Globus pallidus (tissue), 1 donor: ENCODE measurements around the gene RASA4B.
A peak's percentile ranks its signal among the peaks of the same experiment; 100 is the strongest.
"Not testable (repeated sequence)": the region's sequence is repeated elsewhere in the genome, so short reads cannot be mapped to it uniquely, and the experiment has no call there.

Experiments used
- DNase-seq: peaks from one replicate; pipeline ENCODE4 v3.0.0-alpha.2; 2015; ENCODE audit warnings: low spot score

The RASA4B gene

DNA sequence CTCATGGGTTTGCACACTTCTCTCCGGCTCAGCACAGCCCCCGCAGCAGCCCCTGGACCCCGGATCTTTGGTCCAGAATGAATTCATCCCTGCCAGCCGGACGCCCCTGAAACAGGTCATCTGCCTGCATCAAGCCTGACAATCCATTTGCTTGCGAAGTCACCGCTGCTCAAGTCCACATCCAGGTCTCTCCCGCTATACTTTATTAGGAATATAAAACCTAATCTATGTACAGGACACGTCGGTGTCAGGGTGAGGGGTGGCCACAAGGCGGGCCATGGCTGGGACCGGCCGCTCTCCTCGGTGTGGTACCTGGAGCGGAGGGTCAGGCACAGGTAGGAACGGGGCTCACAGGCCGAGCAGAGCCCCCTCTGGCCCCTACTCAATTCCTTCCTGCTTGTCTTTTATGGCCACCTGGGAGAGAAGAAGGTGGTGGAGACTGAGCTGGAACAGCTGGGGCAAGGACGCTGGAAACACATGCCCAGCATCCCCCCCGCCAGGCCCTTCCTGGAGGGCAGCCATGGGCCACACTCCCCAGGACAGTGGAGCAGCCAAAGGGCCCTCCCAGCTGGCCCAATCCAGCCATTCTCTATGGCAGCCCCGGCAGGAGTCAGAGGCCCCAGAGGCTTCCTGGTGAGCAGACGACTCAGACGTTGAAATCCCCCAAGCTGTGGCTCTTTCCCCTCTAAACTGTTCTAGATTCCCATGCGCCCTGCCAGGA, 44.1 kb downstream of the RASA4B start:
- DNase-seq = no peak

DNA sequence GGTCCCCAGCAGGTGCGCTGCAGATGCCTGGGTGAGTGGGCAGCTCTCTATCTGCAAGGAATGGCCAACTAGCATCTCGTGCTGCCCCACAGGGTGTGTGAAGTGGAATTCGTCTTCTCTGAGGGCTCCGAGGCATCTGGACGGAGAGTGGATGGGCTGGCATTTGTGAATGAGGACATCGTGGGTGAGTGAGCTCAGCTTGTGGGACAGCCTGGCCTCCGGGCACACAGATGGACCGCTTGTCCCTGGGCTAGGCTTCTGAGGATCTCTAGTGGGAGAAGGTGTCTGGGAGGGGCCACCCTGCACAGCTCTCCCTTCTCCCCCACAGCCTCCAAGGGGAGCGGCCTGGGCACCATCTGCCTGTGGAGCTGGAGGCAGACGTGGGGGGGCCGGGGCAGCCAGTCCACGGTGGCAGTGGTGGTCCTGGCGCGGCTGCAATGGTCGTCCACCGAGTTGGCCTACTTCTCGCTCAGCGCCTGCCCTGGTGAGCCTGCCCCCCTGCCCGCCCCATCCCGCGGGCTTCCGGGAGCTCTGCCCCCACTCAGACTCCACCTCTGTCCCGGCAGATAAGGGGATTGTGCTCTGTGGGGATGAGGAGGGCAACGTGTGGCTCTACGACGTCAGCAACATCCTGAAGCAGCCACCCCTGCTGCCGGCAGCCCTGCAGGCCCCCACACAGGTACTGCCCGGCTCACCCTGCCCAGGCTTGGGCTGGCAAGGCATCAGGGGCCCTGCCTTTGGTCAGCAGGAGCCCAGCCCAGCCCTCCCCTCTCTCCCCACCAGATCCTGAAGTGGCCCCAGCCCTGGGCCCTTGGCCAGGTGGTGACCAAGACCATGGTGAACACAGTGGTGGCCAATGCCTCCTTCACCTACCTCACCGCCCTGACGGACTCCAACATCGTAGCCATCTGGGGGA, 45.2 kb downstream of the RASA4B start:
- DNase-seq = no peak

DNA sequence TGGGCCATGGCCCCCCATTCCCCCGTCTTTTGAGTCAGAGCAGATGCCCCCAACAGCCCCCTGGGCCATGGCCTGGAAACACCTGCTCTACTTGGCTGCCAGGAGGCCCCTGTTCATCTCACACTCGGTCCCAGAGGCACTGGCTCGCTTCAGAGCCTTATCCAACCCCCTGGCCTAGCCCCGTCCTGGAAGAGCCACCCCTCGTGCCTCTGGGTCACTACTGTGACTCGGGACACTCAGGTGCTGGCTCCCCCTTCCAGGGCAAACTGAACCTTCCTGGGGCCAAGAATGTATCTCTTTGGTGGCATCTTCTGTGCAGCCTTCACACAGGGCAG, 45.8 kb downstream of the RASA4B start:
- no peak for DNase-seq

DNA sequence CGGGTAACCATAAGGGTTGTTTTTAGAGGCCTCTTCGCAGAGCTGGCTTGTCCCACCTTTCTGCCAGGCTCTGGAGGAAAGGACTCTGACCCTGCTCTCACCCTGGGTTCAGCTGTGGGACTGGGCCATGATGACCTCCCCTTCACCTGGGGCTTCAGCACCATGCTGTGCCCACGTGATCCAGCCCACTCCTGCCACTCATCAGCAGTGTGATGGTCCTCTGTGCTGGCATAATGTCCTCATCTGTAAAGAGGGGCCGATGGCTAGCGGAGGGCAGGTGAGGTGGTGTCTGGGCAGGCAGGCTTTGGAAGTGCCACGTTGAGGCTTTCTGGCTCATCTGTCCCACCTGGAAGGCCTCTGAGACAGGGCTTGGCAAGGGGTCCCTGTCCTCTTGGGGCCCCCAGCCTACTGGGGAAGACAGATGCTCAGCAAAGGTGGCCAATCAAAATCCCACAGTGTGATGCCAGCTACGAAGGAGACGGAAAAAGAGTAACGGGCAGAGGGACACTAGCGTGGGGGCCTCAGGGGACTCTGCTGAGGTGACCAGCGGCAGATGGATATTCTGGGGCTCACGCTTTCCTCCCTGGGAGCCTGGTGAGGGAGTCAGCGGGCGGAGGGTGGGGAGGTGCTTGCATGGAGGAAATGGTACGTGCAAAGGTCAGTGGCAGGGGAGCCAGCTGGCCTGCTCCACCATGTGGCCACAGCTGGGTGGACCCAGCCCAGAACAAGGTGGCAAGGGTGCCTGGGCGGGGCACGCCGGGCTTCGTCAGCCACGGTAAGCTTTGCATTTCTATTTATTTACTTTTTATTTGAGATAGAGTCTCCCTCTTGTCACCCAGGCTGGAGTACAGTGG, 47.4 kb downstream of the RASA4B start:
- no peak for DNase-seq

DNA sequence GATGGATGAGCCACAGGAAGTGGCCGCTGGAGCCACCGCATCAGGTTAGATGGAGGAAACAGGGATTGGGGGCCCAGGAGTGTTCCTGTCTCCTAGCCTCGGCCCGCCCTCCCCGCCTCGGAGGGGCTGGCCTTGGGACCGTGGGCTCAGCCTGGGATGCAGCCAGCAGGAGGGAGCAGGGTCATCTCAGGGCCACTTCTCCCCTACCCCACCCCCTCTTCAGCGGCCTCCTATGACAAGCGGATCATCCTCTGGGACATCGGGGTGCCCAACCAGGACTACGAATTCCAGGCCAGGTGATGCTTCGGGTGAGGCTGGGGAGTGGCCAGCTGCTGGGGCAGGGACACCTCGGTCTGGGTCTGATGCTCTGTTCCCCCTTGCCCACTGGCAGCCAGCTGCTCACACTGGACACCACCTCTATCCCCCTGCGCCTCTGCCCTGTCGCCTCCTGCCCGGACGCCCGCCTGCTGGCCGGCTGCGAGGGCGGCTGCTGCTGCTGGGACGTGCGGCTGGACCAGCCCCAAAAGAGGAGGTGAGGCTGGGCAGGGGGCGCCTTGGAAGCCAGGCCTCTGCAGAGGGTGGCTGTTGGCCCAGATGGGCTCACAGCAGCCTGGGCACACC, 48.1 kb downstream of the RASA4B start:
- DNase-seq = no peak

DNA sequence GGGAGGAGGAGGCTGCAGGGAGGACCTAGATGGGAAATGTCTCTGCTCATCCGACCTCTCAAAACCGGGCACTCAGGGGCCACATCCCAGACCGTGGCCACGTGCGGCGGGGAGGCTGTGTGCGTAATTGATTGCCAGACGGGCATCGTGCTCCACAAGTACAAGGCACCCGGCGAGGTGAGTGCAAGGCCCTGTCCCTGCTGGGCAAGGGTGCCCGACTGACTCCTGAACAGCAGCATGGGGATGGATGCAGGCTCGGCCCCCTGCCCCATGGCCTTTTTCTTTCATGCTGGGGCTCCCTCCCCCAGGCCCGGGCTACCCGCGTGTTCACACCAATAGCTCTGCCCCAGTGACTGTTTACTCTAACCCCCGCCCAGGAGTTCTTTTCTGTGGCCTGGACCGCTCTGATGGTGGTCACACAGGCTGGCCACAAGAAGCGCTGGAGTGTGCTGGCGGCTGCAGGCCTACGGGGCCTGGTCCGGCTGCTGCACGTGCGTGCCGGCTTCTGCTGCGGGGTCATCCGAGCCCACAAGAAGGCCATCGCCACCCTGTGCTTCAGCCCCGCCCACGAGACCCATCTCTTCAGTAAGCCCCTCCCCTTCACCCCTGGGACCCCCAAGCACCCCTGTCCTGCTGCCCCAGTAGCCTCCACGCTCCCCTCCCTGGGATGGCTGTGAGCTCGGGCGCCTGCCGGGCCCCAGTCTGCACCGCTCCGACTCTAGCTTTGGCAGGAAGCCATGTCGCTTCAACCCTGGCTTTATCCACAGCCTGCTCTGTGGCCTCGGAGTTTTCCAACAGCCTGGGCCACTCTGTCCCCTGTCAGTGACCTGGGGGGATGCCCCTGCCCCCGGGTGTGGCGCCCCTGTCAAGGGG, 48.9 kb downstream of the RASA4B start:
- DNase-seq = no peak

DNA sequence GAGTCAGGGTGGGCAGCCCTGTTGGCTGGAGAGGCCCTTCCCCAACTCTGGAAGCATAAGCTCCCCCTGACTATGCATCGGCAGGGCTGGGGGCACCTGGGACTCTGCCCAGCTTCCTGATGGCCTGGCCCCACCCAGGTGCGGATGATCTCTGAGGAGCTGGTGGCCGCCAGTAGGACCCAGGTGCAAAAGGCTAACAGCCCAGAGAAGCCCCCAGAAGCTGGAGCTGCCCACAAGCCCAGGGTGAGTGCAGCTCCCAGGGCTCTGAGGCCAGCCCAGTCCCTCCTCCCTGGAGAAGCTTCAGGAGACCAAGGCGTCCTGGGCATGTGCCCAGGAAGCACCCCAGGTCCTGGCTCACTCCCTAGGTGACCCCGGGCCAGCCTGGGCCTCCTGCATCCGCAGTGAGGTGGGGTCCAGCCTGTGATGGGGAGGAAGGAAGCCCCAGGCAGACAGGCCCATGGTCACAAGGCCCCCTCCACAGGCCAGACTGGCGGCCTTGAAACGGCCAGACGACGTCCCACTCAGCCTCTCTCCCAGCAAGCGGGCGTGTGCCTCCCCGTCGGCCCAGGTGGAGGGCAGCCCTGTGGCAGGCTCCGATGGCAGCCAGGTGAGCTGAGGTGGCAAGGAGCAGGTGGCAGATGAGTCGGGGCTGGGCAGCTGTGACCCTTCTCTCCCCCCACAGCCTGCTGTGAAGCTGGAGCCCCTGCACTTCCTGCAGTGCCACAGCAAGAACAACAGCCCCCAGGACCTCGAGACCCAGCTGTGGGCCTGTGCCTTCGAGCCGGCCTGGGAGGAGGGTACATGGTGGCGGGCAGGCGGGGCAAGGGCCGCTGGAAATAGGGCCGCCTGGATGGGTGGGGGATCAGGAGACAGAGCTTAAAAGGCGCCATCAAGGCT, 49.7 kb downstream of the RASA4B start:
- no peak for DNase-seq

DNA sequence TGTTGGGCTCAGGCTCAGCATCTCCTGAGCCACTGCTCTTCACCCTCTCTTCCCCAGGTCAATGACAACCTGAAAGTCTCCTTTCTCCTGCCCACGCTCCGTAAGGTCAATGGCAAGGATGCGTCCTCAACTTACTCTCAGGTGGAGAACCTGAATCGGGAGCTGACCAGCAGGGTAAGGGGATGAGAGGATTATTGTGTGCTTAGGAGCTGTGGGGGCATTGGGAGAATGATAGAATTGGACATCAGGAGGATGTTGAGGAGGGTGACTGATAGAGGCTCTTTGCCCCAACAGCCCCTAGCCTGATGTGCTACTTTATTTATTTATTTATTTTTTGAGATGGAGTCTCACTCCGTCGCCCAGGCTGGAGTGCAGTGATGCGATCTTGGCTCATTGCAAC, 51.5 kb downstream of the RASA4B start:
- no peak for DNase-seq

DNA sequence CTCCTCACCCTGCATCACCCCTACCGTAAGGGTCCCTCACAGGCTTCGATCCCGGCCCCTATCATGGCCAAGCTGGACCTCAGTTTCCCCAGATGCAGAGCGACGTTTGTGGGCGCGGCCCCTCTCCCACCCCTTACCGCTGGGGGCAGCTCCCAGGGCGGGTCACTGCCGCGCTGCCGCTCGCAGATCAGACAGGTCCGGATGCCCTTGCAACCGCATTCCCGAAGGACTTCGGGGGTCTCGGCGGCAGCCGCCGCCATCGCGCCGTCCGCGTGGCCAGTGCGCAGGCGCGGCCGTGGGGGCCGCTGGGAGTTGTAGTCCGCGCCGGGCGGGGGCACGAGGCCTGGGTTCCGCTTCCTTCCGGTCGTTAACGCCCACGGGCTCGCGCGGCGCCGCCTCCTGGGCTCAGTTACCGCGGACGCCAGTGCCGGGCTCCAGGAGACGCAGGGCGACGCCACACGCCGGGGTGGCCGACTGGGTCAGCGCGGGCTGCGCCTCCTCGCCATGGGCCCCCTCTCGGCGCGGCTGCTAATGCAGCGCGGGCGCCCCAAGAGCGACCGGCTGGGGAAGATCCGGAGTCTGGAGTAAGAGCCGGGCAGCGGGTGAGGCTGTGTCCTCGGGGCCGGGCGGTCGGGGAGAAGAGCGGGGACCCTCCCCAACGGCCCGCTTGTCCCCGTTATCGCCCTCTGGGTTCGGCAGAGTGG, 52.8 kb downstream of the RASA4B start, which contains the start of the genes ALKBH4 and LRWD1:
ALKBH4 (minus strand) TSS at position 287 of the 704 bp plus-strand sequence; CDS start at position 260, 27 bp downstream.
LRWD1 (plus strand) TSS at position 408 of the 704 bp plus-strand sequence; CDS start at position 505, 97 bp downstream.
- DNase-seq = peak; percentile 87

DNA sequence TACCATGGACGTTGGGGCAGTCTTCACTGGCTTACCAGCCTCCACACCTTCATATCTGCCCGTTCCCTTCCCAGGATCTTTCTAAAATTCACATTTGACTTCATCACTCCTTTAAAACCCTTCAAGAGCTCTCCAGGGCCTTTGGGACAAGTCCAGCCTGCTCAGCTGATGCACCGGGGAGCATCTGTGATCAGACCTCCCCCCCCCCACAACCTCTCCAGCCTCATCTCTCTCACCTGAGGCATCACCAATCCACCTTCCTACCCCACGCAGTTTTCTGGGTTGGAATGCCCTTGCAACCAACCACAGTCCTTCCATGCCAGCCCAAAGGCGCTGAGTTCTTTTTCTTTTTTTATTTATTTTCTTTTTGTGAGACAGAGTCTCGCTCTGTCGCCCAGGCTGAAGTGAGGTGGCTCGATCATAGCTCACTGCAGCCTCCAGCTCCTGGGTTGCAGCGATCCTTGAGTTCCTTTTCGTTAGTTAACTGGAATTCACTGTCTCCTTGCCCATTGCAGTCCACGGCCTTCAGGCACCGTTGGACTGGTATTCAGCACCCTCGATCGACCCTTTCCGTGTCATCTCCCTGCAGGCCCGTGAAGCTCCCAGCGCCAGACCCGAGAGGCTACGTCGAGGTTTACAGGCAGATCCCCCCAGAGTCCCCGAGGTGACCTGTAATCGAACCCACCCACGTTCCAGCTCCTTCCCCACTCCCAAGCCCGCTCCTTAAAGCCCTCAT, 53.6 kb downstream of the RASA4B start:
- DNase-seq = no peak

DNA sequence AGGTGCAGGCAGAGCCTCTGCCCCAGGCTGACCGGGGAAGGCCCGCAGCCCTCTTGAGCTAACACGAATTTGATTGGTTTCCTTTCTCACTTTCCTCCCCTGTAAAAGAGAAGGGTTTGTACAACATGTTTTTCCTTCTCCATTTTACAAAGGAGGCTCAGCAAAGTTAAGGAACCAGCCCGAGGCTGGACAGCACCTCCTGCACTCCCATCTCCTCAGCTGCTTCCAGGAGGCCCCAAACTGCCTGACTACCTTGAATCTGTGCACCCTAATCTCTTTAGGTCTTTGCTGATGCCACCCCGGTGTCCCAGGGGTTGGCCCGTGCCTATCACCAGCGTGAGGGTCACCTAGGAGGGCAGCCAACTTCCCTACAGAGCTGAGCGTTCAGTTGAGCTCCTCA, 57.1 kb downstream of the RASA4B start:
- no peak for DNase-seq

DNA sequence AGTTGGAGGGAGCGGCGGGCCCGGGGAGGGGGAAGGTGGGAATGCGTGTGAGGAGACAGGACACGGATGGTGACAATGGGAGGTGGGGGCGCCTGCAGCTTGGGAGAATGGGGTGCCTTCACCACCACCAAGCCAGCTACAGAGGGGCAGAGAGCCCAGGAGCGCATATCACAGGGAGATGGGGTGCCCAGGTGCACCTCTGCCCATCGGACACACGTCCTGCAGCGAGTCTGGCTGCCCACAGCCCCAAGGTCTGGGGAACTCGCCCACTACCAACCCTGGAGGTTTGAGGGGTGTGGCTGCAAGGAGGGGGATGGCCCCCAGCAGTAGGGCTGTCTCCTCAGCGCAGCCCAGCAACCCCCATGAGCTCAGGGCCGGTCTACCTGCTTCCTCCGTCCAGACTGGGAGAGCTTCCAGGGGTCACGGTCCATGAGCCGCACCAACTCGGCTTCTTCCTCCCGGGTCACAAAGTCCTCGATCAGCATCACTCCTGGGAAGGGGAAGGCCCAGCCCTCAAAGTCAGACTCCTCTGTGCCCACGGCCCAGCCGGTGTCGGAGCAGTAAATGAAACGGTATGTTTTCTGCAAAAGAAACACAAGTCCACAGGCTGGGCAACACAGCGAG, 58.2 kb downstream of the RASA4B start:
- DNase-seq = no peak

DNA sequence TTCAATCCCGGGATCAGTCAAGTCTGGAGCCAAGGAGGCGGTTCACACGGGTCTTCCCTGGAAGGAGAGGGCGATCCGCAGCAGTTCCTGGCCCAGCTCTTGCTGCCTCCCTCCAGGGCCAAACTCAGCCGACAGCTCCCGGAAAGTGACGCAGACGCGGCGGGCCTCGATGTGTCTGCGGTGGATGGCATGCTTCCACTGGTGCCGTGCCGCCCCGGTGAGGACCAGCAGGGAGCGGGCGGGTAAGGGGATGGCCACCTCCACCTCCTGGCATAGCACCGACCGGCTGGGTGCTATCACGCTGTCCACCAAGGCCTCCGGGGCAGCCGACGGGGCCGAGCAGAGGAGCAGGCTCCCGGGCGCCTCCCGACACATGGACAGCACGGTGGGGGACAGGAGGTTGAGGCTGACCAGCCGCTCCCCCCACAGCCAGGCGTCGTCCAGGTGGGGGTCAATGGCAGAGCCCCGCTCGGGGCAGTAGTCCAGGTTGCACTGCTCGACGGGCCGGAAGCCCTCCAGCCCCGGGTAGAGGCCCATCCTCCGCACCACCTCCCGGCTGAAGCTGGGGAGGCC, 60.1 kb downstream of the RASA4B start:
- no peak for DNase-seq

DNA sequence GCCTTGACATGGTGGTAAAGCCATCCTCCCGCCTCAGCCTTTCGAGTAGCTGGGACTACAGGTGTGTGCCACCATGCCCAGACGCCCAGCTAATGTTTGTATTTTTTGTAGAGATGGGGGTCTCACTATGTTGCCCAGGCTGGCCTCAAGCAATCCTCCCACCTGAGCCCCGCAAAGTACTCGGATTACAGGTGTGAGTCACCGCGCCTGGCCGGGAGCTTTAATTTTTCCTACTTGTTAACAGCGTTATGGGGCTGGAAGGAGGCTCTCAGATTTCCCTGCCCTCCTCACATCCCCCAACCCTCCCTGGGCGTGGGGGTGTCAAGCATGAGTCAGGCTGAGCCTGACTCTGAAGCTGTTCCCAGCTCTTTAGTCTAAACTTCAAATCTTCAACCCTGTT, 61.2 kb downstream of the RASA4B start:
- no peak for DNase-seq

DNA sequence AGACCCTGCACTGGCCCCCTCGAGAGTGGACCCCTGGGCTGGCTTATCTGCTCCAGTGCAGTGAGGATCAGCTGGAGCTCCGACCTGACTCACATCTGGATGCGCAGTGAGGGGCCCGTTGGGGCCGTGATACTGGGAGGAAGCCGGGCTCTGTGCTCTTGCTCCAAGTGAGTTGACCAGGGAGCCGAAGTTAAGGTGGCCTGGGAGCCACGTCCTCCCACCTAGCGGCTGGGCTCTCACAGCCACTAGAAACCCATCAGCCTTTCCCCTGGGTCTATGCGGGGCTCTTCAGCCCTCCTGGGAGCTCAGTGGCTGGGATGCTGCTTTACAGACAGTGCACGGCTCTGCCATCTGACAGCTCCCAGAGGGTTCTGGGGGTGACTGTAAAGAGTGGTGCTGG, 62.0 kb downstream of the RASA4B start:
- DNase-seq = no peak

DNA sequence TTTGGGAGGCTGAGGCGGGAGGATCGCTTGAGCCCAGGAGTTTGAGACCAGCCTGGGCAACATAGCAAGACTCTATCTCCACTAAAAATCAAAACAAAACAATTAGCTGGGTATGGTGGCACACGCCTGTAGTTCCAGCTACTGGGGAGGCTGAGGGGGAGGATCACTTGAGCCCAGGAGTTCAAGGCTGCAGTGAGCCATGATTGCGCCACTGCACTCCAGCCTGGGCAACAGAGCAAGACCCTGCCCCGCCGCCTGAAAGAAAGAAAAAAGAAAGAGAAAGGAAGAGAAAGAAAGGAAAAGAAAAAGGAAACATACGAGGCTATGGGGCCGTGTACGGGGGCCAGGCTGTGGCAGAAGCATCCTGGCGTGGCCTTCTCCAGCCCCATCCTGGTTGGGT, 62.6 kb downstream of the RASA4B start:
- not testable (repeated sequence) for DNase-seq

DNA sequence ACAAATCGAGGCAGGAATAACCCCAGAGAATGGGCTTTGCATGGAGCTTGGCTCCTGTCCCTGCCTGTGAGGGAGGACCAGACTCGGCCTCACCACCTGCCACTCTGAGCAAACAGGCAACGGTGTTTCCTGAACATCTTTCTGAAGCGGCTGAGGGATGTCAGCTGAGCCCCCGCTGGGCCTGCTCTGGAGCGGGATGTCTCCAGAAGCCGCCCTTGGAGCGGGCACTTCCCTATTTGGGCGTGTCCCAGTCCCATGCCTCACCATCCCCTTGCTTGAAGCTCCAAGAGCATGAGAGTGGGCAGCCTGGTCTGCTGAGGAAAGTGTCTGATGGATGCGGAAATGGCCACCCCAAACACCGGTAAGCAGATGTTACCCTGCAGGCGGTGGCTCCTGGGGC, 63.1 kb downstream of the RASA4B start:
- no peak for DNase-seq

DNA sequence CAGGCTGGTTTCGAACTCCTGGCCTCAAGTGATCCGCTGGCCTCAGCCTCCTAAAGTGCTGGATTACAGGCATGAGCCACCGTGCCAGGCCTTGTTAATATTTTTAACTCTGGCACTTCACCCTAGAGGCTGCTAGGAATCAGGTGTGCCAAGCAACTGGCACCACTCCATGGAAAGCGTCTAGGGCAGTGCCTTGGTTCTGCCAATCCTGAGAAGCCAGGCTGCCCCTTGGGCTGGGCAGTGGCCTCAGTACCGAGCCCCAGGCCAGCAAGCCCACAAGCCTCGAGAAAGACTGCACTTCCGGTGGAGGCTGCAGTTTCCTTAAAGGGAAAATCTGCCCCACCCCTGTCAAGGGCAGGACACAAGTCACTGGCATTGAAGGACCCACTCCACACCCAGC, 64.3 kb downstream of the RASA4B start:
- no peak for DNase-seq
